GM18502 (cell line): Measurements from ENCODE around the gene CREBBP.
"Not testable (repeated sequence)": the region's sequence is repeated elsewhere in the genome, so short reads cannot be mapped to it uniquely, and the experiment has no call there.

ENCODE experiments used
- ATAC-seq: cut with Tn5 transposase; IDR thresholded peaks from one replicate; pipeline ENCODE4 v1.9.1; 2021; ENCODE audit warnings: mild to moderate bottlenecking; ENCODE audit not compliant: unreplicated experiment, poor library complexity

The CREBBP gene

DNA sequence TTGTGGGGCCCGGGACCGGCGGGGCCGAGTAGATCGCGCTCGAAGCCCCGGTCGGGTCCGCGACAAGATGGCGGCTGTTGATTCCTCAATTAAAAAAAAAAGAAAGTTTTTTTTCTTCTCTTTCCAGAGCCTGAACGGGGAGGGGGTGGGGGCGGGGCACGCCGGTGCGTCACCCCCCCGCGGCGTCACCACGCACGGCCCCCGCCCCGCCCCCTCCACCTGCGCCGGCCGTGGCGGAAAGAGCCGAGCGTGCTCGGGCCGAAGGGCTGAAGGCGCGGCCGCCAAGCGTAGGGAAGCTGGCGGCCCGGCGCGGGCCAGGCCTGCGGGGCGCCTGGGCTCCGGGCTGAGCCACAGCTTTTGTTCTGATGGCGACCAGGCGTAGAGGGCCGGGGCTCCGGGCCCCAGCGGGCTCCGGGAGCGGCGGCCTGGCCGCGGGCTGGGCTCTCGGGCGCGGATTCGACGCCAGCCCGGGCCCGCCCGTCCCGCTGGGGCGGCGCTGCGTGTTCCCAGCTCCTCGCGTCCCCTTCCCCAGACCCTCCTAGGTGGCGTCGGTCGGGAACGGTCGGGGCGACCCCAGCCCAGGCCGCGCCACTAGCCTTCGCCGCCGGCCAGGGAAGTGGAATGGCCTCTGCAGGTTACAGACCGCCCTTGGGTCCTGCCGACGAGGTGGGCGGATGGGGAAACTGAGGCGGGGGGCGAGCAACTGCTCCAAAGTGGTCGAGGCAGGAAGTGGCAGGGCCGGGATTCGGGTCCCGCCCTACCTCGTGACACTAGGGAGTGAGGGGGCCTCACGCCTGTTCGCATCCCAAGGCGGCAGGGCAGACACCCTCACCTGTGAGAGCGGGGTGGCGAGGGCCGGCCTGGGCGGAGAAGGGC is at the start of gene CREBBP:
CREBBP (minus strand) TSS at position 91 of the 876 bp plus-strand sequence. CDS start 797 bp downstream, outside the sequence.
- peak; percentile 87 for ATAC-seq

- not testable (repeated sequence) for ATAC-seq
Observed at GRCh38 chr16:3927147-3927546, 46.6 kb upstream of the CREBBP start.

DNA sequence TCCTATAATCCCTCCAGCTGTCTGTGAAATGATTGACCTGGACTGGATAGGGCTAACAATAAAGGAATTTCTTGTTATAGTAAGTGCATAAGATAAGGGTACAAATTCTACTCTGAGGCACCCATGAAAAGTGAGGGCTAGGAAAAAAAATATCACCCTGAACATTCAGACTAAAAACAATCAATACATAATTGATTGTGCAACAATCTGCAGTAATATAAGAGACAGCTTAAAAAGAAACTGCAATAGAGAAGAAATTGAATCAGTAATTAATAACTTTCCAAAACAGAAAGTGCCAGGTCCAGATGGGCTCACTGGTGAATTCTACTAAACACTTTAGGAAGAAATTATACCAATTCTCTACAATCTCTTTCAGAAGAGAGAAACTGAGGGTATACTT is 44.2 kb upstream of the CREBBP start:
- ATAC-seq, result no peak

GRCh38 chr16:3922241-3922640 is 41.7 kb upstream of the CREBBP start:
- no peak for ATAC-seq

DNA sequence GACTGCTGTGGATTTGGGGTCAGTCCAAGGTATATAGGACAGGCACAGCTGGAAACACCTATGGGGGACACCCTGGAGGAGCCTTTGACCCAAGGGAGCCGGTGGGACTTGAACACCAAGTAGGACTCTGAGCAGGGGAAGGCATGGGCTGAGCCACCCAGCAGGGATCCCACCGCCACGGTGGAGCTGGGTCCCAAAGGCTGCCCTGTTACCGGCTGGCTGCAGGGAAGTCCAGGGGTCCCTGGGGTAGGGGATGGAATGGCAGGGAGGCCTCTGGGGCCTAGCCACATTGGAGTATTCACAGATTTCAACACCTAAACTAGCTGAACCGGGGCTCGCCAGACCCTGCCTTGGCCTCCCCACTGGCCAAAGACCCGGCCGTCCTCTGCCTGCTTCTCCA is 39.7 kb upstream of the CREBBP start:
- ATAC-seq, result no peak

GRCh38 chr16:3919413-3919812 is 38.9 kb upstream of the CREBBP start:
- ATAC-seq, result no peak

GRCh38 chr16:3915426-3916260 is 35.1 kb upstream of the CREBBP start:
- ATAC-seq, result no peak

DNA sequence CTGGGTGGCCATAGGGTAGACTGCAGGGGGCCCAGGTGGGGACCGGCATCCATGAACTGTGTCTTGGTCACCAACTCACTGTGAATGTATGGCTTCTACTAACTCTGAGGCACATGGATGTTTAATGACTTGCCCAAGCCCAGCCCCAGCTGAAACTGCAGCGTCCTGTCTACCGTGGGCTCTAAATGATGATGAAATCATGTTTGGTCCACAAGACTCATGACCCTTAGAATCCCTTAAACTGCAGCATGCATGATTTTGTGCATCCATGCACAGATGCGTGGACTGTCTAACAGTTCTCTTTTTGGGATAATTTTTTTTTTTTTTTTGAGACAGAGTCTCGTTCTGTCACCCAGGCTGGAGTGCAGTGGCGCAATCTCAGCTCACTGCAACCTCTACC is 32.4 kb upstream of the CREBBP start:
- no peak for ATAC-seq

- ATAC-seq, result no peak
Observed at GRCh38 chr16:3912373-3912772, 31.9 kb upstream of the CREBBP start.

- ATAC-seq, result not testable (repeated sequence)
Observed at GRCh38 chr16:3911741-3912140, 31.2 kb upstream of the CREBBP start.

GRCh38 chr16:3909791-3910583 is 29.5 kb upstream of the CREBBP start:
- no peak for ATAC-seq

GRCh38 chr16:3908951-3909437 is 28.5 kb upstream of the CREBBP start:
- ATAC-seq, result no peak

- no peak for ATAC-seq
Observed at GRCh38 chr16:3907586-3907985, 27.1 kb upstream of the CREBBP start.

DNA sequence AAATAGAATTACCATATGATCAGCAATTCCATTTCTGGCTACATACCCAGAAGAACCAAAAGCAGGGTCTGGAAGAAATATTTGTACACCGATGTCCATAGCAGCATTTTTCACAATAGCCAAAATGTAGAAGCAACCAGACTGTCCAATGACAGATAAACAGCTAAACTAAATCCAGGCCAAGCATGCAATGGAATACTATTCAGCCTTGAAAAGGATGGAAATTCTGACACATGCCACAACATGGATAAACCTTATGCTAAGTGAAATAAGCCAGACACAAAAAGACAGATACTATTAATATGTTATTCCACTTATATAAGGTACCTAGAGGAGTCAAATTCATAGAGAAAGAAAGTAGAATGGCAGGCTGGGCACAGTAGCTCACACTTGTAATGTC is 25.9 kb upstream of the CREBBP start:
- ATAC-seq, result no peak

- ATAC-seq, result no peak
Observed at GRCh38 chr16:3904875-3905274, 24.4 kb upstream of the CREBBP start.

DNA sequence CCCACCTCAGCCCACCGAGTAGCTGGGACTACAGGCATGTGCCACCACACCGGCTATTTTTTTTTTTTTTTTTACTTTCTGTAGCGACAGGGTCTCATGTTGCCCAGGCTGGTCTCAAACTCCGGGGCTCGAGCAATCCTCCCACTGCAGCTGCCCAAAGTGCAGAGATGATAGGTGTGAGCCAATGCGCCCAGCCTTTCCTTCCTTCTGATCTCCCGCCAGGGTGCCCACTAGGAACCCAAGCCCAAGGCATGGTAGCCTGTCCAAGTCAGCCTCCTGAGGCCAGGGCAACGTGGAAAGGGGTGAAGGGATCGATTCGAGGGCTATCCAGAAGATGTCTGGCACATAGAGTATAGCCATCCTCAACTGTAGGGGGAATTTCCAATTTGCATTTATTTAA is 9.6 kb upstream of the CREBBP start:
- no peak for ATAC-seq

DNA sequence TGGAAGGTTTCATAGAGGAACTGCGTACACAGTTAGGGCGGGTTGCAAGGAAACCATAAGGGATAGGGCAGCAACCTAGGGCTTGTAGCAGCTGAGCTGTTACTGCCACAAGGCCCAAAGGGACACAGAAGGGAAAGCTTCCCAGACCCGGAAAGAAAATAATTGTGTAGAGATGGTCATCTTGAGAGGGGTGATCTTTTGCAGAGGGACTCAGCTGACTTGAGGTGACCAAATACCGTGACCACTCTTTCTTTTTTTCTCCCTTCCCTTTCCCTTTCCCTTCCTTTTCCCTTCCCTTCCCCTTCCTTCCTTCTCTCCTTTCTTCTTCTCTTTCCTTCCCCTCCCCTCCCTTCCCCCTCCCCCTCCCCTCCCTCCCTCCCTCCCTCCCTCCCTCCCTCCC is 8.5 kb upstream of the CREBBP start:
- ATAC-seq, result no peak

DNA sequence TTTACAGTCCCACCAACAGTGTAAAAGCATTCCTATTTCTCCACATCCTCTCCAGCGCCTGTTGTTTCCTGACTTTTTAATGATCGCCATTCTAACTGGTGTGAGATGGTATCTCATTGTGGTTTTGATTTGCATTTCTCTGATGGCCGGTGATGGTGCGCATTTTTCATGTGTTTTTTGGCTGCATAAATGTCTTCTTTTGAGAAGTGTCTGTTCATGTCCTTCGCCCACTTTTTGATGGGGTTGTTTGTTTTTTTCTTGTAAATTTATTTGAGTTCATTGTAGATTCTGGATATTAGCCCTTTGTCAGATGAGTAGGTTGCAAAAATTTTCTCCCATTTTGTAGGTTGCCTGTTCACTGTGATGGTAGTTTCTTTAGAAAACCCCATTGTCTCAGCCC is 5.5 kb upstream of the CREBBP start:
- not testable (repeated sequence) for ATAC-seq

DNA sequence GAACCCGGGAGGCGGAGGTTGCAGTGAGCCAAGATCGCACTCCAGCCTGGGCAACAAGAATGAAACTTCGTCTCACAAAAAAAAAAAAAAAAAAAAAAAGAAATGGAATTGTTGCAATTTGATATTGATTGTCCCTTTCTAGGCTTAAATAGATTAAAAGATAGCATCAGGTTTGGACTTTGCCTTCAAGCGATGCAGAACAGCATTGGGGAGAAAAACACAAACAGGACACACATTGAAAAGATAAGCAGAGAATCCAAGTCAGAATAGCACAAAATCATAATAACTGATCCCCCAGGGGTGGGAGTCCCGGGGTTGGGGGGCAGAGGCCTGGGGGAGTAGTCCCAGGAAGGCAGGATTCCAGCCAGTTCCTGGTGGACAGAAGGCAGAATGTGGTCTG is 3.9 kb upstream of the CREBBP start:
- ATAC-seq, result no peak

DNA sequence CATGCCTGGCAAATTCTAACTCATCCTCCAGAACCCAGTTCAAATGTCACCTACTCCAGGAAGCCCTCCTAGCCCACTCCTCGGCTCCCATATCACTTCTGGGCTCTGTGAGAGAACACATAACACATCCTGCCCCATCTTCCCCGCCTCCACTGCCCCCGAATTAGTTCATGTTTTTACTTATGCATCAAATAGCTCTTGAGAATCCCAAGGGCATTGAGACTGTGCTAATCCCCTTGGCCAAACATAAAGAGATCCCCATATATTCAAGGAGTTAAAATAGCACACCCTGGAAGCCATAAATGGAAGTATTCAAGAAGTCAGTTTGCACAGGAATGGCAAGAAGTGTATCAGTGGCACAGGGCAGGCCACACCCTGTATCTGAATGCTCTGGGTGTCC is 2.0 kb upstream of the CREBBP start:
- ATAC-seq, result no peak
